Neural cell (in vitro differentiated cells): ENCODE measurements around the gene C16orf86.

Experiments used
- EP300 ChIP-seq: fragments of 450-650 bp; conservative IDR thresholded peaks from 2 replicates; pipeline ENCODE4 v1.6.1; 2014; ENCODE audit warnings: antibody characterized with exemption, mild to moderate bottlenecking, moderate library complexity; ENCODE audit not compliant: poor library complexity, severe bottlenecking
- EZH2 ChIP-seq: fragments of 200-600, 300-800 bp; shearing (Covaris generic), sonication (generic); IDR thresholded peaks from 2 replicates; pipeline ENCODE4 v1.6.1; 2014; ENCODE audit warnings: antibody characterized with exemption, low read length, borderline replicate concordance, mild to moderate bottlenecking; ENCODE audit not compliant: insufficient read depth, poor library complexity, severe bottlenecking
- MXI1 ChIP-seq: fragments of 450-650 bp; conservative IDR thresholded peaks from 2 replicates; pipeline ENCODE4 v1.6.1; 2014; ENCODE audit warnings: antibody characterized with exemption, mild to moderate bottlenecking; ENCODE audit not compliant: poor library complexity, severe bottlenecking
- POLR2AphosphoS5 ChIP-seq: IDR thresholded peaks from 2 replicates; pipeline ENCODE4 v1.6.1; 2012
- RAD21 ChIP-seq: fragments of 450-650 bp; conservative IDR thresholded peaks from 2 replicates; pipeline ENCODE4 v1.6.1; 2014; ENCODE audit warnings: antibody characterized with exemption, mild to moderate bottlenecking, moderate library complexity
- SMC3 ChIP-seq: fragments of 450-650 bp; conservative IDR thresholded peaks from 2 replicates; pipeline ENCODE4 v1.6.1; 2014; ENCODE audit warnings: antibody characterized with exemption, mild to moderate bottlenecking, moderate library complexity; ENCODE audit not compliant: poor library complexity
- TAF1 ChIP-seq: IDR thresholded peaks from 2 replicates; pipeline ENCODE4 v1.6.1; 2012; ENCODE audit warnings: low read depth
- TF ChIP-seq, protein P1 (sequence below): IDR thresholded peaks from 2 replicates; pipeline ENCODE4 v1.6.1; 2012; ENCODE audit warnings: borderline replicate concordance
- TF ChIP-seq, protein P2 (sequence below): fragments of 450-650 bp; IDR thresholded peaks from 2 replicates; pipeline ENCODE4 v1.5.1; 2014; ENCODE audit warnings: antibody characterized with exemption, mild to moderate bottlenecking, moderate library complexity; ENCODE audit not compliant: poor library complexity, severe bottlenecking

DNA sequence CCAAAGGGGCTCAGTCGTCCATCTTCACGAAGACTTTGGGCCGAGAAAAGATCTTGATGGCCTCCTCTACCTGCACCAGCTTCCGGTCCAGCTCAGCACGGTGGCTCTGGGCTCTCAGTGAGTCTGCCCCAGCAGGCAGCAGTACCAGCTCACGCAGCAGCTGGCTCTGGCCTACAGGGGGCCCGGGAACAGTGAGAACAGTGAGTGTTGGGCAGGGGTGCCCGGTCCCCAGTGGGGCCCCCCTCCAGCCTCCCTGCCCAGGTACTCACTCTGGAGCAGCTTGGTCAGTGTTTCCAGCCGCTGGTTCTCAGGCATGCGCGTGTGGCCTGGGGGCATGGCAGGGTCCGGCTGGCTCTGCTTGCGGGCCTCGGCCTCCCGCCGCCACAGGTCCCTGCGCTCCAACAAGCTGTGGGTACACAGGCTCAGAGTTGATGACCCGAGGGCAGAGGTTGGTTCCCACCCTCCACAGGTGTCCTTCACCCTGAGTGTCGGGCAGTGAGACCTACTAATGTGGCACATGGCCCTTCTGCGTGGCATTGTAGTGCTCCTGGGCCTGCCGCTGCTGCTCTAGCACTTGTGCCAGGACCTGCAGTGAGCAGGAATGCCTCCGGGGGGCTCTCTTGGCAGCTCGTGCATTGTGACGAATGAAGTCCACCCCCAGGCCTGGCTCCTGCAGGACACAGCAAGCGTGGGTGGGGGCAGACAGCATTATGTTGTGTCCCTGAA lies 3.3 kb upstream of the C16orf86 start:
- no peak for TF ChIP-seq POLR2AphosphoS5
- peak; percentile 17 for TF ChIP-seq SMC3
- TF ChIP-seq EZH2: no peak
- TF ChIP-seq, protein P1, sequence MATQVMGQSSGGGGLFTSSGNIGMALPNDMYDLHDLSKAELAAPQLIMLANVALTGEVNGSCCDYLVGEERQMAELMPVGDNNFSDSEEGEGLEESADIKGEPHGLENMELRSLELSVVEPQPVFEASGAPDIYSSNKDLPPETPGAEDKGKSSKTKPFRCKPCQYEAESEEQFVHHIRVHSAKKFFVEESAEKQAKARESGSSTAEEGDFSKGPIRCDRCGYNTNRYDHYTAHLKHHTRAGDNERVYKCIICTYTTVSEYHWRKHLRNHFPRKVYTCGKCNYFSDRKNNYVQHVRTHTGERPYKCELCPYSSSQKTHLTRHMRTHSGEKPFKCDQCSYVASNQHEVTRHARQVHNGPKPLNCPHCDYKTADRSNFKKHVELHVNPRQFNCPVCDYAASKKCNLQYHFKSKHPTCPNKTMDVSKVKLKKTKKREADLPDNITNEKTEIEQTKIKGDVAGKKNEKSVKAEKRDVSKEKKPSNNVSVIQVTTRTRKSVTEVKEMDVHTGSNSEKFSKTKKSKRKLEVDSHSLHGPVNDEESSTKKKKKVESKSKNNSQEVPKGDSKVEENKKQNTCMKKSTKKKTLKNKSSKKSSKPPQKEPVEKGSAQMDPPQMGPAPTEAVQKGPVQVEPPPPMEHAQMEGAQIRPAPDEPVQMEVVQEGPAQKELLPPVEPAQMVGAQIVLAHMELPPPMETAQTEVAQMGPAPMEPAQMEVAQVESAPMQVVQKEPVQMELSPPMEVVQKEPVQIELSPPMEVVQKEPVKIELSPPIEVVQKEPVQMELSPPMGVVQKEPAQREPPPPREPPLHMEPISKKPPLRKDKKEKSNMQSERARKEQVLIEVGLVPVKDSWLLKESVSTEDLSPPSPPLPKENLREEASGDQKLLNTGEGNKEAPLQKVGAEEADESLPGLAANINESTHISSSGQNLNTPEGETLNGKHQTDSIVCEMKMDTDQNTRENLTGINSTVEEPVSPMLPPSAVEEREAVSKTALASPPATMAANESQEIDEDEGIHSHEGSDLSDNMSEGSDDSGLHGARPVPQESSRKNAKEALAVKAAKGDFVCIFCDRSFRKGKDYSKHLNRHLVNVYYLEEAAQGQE: no peak
- no peak for TF ChIP-seq EP300
- TF ChIP-seq, protein P2, sequence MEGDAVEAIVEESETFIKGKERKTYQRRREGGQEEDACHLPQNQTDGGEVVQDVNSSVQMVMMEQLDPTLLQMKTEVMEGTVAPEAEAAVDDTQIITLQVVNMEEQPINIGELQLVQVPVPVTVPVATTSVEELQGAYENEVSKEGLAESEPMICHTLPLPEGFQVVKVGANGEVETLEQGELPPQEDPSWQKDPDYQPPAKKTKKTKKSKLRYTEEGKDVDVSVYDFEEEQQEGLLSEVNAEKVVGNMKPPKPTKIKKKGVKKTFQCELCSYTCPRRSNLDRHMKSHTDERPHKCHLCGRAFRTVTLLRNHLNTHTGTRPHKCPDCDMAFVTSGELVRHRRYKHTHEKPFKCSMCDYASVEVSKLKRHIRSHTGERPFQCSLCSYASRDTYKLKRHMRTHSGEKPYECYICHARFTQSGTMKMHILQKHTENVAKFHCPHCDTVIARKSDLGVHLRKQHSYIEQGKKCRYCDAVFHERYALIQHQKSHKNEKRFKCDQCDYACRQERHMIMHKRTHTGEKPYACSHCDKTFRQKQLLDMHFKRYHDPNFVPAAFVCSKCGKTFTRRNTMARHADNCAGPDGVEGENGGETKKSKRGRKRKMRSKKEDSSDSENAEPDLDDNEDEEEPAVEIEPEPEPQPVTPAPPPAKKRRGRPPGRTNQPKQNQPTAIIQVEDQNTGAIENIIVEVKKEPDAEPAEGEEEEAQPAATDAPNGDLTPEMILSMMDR: no peak
- TF ChIP-seq RAD21: no peak
- no peak for TF ChIP-seq TAF1
- TF ChIP-seq MXI1: no peak
